Right lobe of liver (tissue), 4 donors: ENCODE data around the gene GLRX5.

ENCODE experiments used
- CTCF ChIP-seq, 4 donors: fragments of 200-600 bp in 3 of 4; fragments of 450-650 bp in 1 of 4; IDR thresholded peaks; one replicate each; pipeline versions ENCODE4 v1.5.1 to v1.8.0; 2016 to 2022; ENCODE audit warnings: antibody characterized with exemption in 4 of 4, mild to moderate bottlenecking in 2 of 4
- POLR2A ChIP-seq: fragments of 450-650 bp; IDR thresholded peaks from one replicate; pipeline ENCODE4 v1.6.1; 2017; ENCODE audit warnings: antibody characterized with exemption, mild to moderate bottlenecking
- donor health status: DM: no; HTN: no; CAD: no.
- donor health status: DM: no; HTN: no; CAD: no.
- donor health status: DM: no; HTN: yes; CAD: no.

- TF ChIP-seq CTCF (IDR thresholded peaks at IDR 0.05) (no peak), POLR2A (no peak)
Measured at GRCh38 chr14:95530473-95531276, 4.2 kb upstream of the GLRX5 start.
